OCI-LY3 (cell line): ENCODE data around the gene HNRNPH2.

Experiments
- CTCF ChIP-seq: fragments of 200-600, 300-600 bp; sonication (generic); IDR thresholded peaks from 2 replicates; pipeline ENCODE4 v1.5.1; 2014; ENCODE audit warnings: antibody characterized with exemption, low read length, low read depth
- EZH2phosphoT487 ChIP-seq: fragments of 200-600 bp; shearing (Covaris generic); IDR thresholded peaks from 2 replicates; pipeline ENCODE4 v1.6.1; 2018; ENCODE audit warnings: antibody characterized with exemption, mixed run types, low read depth

- TF ChIP-seq CTCF, result peak; percentile 50
- no peak for TF ChIP-seq EZH2phosphoT487
Observed at GRCh38 chrX:101462892-101463291, 54.9 kb downstream of the HNRNPH2 start.
